Neural cell (in vitro differentiated cells): ENCODE data around the gene CREBBP. TPM values are rescaled to one million over a fixed set of nuclear protein-coding genes. Genes with fewer than 3 reads are reported as not detected.

ENCODE experiments used
- H2AFZ ChIP-seq: fragments of 200-600, 300-800 bp; sonication (generic), shearing (Covaris generic); 2 replicates; pipeline ENCODE4 v1.6.0; 2014; ENCODE audit warnings: low read depth, mild to moderate bottlenecking, antibody characterized with exemption, low read length, moderate library complexity
- H3F3A ChIP-seq: fragments of 200-600 bp; shearing (Covaris generic); 2 replicates; pipeline ENCODE4 v1.6.1; 2016; ENCODE audit warnings: mild to moderate bottlenecking, moderate library complexity, mixed read lengths, antibody characterized with exemption, low read length; ENCODE audit not compliant: insufficient read depth, poor library complexity, severe bottlenecking
- H3K27ac ChIP-seq: fragments of 200-600, 300-800 bp; sonication (generic), shearing (Covaris generic); 2 replicates; pipeline ENCODE4 v1.5.1; 2014; ENCODE audit warnings: mild to moderate bottlenecking, low read length, moderate library complexity
- H3K27me3 ChIP-seq: fragments of 300-800, 200-600 bp; sonication (generic), shearing (Covaris generic); 2 replicates; pipeline ENCODE4 v1.6.0; 2014; ENCODE audit warnings: mild to moderate bottlenecking, low read depth, low read length, moderate library complexity; ENCODE audit not compliant: insufficient read depth
- H3K36me3 ChIP-seq: fragments of 300-800, 200-600 bp; sonication (generic), shearing (Covaris generic); 2 replicates; pipeline ENCODE4 v1.5.1; 2014; ENCODE audit warnings: mild to moderate bottlenecking, antibody characterized with exemption, low read length, moderate library complexity; ENCODE audit not compliant: insufficient read depth
- H3K4me2 ChIP-seq: fragments of 300-800, 200-600 bp; sonication (generic), shearing (Covaris generic); 2 replicates; pipeline ENCODE4 v1.6.0; 2014; ENCODE audit warnings: mild to moderate bottlenecking, low read length
- H3K4me3 ChIP-seq: fragments of 300-800, 200-600 bp; sonication (generic), shearing (Covaris generic); 2 replicates; pipeline ENCODE4 v1.5.1; 2014; ENCODE audit warnings: mild to moderate bottlenecking, low read length, moderate library complexity
- H3K79me2 ChIP-seq: fragments of 200-600 bp; shearing (Covaris generic); replicated peaks from 2 replicates; pipeline ENCODE4 v1.6.0; 2014; ENCODE audit warnings: mild to moderate bottlenecking, low read length, moderate library complexity; ENCODE audit not compliant: insufficient read depth
- H3K9ac ChIP-seq: fragments of 300-800, 200-600 bp; sonication (generic), shearing (Covaris generic); 2 replicates; pipeline ENCODE4 v1.6.1; 2016; ENCODE audit warnings: mild to moderate bottlenecking, low read length, mixed read lengths
- H3K9me2 ChIP-seq: fragments of 200-600 bp; shearing (Covaris generic); 2 replicates; pipeline ENCODE4 v1.6.1; 2016; ENCODE audit warnings: mild to moderate bottlenecking, low read length, mixed read lengths; ENCODE audit not compliant: insufficient read depth
- H3K9me3 ChIP-seq: fragments of 200-600, 300-800 bp; sonication (generic), shearing (Covaris generic); 2 replicates; pipeline ENCODE4 v1.6.1; 2016; ENCODE audit warnings: mild to moderate bottlenecking, mixed run types, low read length, moderate library complexity, mixed read lengths
- H4K20me1 ChIP-seq: fragments of 200-600 bp; shearing (Covaris generic); 2 replicates; pipeline ENCODE4 v1.6.1; 2016; ENCODE audit warnings: mild to moderate bottlenecking, mixed run types; ENCODE audit not compliant: insufficient read depth
- EP300 ChIP-seq: fragments of 450-650 bp; conservative IDR thresholded peaks from 2 replicates; pipeline ENCODE4 v1.6.1; 2014; ENCODE audit warnings: antibody characterized with exemption, mild to moderate bottlenecking, moderate library complexity; ENCODE audit not compliant: poor library complexity, severe bottlenecking
- EZH2 ChIP-seq: fragments of 200-600, 300-800 bp; shearing (Covaris generic), sonication (generic); IDR thresholded peaks from 2 replicates; pipeline ENCODE4 v1.6.1; 2014; ENCODE audit warnings: antibody characterized with exemption, low read length, borderline replicate concordance, mild to moderate bottlenecking; ENCODE audit not compliant: insufficient read depth, poor library complexity, severe bottlenecking
- POLR2AphosphoS5 ChIP-seq: IDR thresholded peaks from 2 replicates; pipeline ENCODE4 v1.6.1; 2012
- RAD21 ChIP-seq: fragments of 450-650 bp; conservative IDR thresholded peaks from 2 replicates; pipeline ENCODE4 v1.6.1; 2014; ENCODE audit warnings: antibody characterized with exemption, mild to moderate bottlenecking, moderate library complexity
- polyA plus RNA-seq: library from polyadenylated mRNA; depleted of rRNA; stranded (reverse); fragments of >200 nt; gene quantifications from 2 replicates; pipeline ENCODE4 v1.2.3, GENCODE V29; 2014
- TF ChIP-seq, protein P1 (sequence below): fragments of 450-650 bp; IDR thresholded peaks from 2 replicates; pipeline ENCODE4 v1.5.1; 2014; ENCODE audit warnings: antibody characterized with exemption, mild to moderate bottlenecking, moderate library complexity; ENCODE audit not compliant: poor library complexity, severe bottlenecking
- TF ChIP-seq, protein P2 (sequence below): IDR thresholded peaks from 2 replicates; pipeline ENCODE4 v1.6.1; 2012; ENCODE audit warnings: borderline replicate concordance

CREBBP gene
- polyA plus RNA-seq, 1 donor from 2014 or later = 3.3 TPM

DNA sequence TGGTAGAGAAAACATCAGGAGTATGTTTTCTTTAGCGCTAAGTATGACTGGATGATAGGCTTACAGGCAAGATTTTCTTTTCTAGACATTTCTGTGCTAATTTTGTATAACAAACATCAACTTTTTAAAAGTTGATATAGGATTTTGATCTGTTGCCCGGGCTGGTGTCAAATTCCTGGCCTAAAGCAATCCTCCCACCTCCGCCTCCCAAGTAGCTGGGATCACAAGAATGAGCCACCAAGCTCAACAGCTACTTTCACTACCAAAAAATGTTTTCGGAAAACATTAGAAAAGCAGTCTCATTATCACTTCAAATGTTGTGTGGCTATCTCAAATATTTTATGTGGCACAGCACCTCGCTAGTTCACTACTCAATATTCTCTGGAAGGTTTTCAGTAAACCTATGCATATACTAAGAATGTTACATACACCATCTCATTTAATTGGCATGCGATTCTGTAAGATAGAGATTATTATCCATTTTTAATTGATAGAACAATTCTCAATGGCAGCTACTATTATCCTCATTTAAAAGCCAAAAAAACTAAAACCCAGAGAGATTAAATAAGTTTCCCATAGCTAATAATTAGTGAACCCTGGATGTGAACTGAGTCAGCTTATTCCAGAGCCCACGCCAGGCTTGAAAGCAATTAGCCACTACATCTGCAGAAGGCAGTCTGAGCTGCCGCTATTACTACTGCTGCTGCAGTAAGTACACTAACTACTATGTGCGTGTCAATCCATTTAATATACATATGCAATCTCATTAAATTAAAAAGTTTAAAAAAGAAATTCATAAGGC, 41.7 kb downstream of the CREBBP start:
- H3K79me2 ChIP-seq = peaks cover 77% of the 10 kb centered on the region
- H2AFZ ChIP-seq = no peak overlapping the region
- no peak overlapping the region for H3K4me3 ChIP-seq
- no peaks in the 10 kb centered on the region for H3K36me3 ChIP-seq
- H3K4me2 ChIP-seq = no peak overlapping the region
- H3K27ac ChIP-seq = no peak overlapping the region
- no peaks in the 10 kb centered on the region for H3K9me2 ChIP-seq
- H4K20me1 ChIP-seq = peaks cover 8% of the 10 kb centered on the region
- H3K9me3 ChIP-seq = no peaks in the 10 kb centered on the region
- H3K9ac ChIP-seq = no peak overlapping the region
- no peaks in the 10 kb centered on the region for H3F3A ChIP-seq
- TF ChIP-seq, protein P1, sequence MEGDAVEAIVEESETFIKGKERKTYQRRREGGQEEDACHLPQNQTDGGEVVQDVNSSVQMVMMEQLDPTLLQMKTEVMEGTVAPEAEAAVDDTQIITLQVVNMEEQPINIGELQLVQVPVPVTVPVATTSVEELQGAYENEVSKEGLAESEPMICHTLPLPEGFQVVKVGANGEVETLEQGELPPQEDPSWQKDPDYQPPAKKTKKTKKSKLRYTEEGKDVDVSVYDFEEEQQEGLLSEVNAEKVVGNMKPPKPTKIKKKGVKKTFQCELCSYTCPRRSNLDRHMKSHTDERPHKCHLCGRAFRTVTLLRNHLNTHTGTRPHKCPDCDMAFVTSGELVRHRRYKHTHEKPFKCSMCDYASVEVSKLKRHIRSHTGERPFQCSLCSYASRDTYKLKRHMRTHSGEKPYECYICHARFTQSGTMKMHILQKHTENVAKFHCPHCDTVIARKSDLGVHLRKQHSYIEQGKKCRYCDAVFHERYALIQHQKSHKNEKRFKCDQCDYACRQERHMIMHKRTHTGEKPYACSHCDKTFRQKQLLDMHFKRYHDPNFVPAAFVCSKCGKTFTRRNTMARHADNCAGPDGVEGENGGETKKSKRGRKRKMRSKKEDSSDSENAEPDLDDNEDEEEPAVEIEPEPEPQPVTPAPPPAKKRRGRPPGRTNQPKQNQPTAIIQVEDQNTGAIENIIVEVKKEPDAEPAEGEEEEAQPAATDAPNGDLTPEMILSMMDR = no peak
- TF ChIP-seq, protein P2, sequence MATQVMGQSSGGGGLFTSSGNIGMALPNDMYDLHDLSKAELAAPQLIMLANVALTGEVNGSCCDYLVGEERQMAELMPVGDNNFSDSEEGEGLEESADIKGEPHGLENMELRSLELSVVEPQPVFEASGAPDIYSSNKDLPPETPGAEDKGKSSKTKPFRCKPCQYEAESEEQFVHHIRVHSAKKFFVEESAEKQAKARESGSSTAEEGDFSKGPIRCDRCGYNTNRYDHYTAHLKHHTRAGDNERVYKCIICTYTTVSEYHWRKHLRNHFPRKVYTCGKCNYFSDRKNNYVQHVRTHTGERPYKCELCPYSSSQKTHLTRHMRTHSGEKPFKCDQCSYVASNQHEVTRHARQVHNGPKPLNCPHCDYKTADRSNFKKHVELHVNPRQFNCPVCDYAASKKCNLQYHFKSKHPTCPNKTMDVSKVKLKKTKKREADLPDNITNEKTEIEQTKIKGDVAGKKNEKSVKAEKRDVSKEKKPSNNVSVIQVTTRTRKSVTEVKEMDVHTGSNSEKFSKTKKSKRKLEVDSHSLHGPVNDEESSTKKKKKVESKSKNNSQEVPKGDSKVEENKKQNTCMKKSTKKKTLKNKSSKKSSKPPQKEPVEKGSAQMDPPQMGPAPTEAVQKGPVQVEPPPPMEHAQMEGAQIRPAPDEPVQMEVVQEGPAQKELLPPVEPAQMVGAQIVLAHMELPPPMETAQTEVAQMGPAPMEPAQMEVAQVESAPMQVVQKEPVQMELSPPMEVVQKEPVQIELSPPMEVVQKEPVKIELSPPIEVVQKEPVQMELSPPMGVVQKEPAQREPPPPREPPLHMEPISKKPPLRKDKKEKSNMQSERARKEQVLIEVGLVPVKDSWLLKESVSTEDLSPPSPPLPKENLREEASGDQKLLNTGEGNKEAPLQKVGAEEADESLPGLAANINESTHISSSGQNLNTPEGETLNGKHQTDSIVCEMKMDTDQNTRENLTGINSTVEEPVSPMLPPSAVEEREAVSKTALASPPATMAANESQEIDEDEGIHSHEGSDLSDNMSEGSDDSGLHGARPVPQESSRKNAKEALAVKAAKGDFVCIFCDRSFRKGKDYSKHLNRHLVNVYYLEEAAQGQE = no peak
- no peak for TF ChIP-seq RAD21
- TF ChIP-seq POLR2AphosphoS5 = no peak
- TF ChIP-seq EZH2 = no peak
- H3K27me3 ChIP-seq = no peaks in the 10 kb centered on the region

DNA sequence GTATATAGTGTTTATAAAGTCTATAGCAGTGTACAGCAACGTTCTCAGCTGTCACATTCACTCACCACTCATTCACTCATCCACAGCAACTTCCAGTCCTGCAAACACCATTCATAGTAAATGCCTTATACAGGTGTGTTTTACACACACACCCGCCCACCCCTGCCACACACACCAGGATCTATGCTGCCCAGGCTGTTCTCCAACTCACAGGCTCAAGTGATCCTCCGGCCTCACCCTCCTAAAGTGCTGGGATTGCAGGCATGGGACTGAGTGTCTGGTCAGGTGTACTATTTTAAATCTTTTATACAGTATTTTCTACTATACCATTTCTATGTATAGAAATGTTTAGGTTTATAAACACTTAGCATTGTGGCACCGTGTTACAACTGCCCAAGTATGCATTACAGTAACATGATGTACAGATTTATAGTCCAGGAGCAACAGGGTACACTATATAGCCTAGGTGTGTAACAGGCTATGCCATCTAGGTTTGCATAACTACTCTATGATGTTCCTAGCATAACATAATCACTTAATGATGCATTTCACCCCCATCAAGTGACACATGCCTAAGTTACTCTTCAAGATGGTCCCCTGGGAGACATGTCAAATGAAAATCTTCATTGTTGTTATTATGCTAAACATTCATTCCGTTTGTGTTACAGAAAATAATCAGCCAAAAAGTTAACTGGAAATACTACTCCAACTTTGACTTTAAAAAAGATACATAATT, 42.5 kb downstream of the CREBBP start:
- Histone ChIP-seq H3K36me3 (no peaks in the 10 kb centered on the region), H3K9ac (no peak overlapping the region), H3K9me2 (no peaks in the 10 kb centered on the region), H3K27ac (no peak overlapping the region), H3K4me2 (peak overlapping the region; percentile 4), H3F3A (no peaks in the 10 kb centered on the region), H3K27me3 (no peaks in the 10 kb centered on the region), H3K79me2 (peaks cover 77% of the 10 kb centered on the region), H3K9me3 (no peaks in the 10 kb centered on the region), H3K4me3 (peak overlapping the region; percentile 20), H4K20me1 (peaks cover 7% of the 10 kb centered on the region), H2AFZ (no peak overlapping the region)
- TF ChIP-seq EP300 (peak; percentile 69), POLR2AphosphoS5 (peak; percentile 36)
- TF ChIP-seq, protein P1 = no peak
